HG03432 (cell line): ENCODE data around the gene FRMD3.
"Not testable (repeated sequence)": the region's sequence is repeated elsewhere in the genome, so short reads cannot be mapped to it uniquely, and the experiment has no call there.

ENCODE experiments used
- ATAC-seq: cut with Tn5 transposase; IDR thresholded peaks from one replicate; pipeline ENCODE4 v1.9.1; 2021; ENCODE audit warnings: mild to moderate bottlenecking, moderate library complexity; ENCODE audit not compliant: unreplicated experiment

The FRMD3 gene

GRCh38 chr9:83403527-83404238 is 134.5 kb downstream of the FRMD3 start:
- ATAC-seq: no peak

- no peak for ATAC-seq
Measured at GRCh38 chr9:83401328-83401900, 136.8 kb downstream of the FRMD3 start.

- no peak for ATAC-seq
Measured at GRCh38 chr9:83396813-83397212, 141.4 kb downstream of the FRMD3 start.

GRCh38 chr9:83396342-83396741 is 141.9 kb downstream of the FRMD3 start:
- no peak for ATAC-seq

- no peak for ATAC-seq
Measured at GRCh38 chr9:83392228-83392627, 146.0 kb downstream of the FRMD3 start.

GRCh38 chr9:83388346-83388745 is 149.9 kb downstream of the FRMD3 start:
- ATAC-seq: no peak

- ATAC-seq: no peak
Measured at GRCh38 chr9:83387401-83388185, 150.6 kb downstream of the FRMD3 start.

- ATAC-seq: no peak
Measured at GRCh38 chr9:83385317-83385716, 152.9 kb downstream of the FRMD3 start.

- no peak for ATAC-seq
Measured at GRCh38 chr9:83384214-83384613, 154.0 kb downstream of the FRMD3 start.

- ATAC-seq: no peak
Measured at GRCh38 chr9:83383034-83383433, 155.2 kb downstream of the FRMD3 start.

- no peak for ATAC-seq
Measured at GRCh38 chr9:83382421-83382820, 155.8 kb downstream of the FRMD3 start.

- ATAC-seq: no peak
Measured at GRCh38 chr9:83379045-83379444, 159.2 kb downstream of the FRMD3 start.

GRCh38 chr9:83372957-83373356 is 165.2 kb downstream of the FRMD3 start:
- ATAC-seq: no peak

GRCh38 chr9:83367326-83367725 is 170.9 kb downstream of the FRMD3 start:
- no peak for ATAC-seq

GRCh38 chr9:83362341-83362995 is 175.7 kb downstream of the FRMD3 start:
- no peak for ATAC-seq

- no peak for ATAC-seq
Measured at GRCh38 chr9:83359039-83359438, 179.2 kb downstream of the FRMD3 start.

- ATAC-seq: not testable (repeated sequence)
Measured at GRCh38 chr9:83358493-83358892, 179.7 kb downstream of the FRMD3 start.

GRCh38 chr9:83355729-83356151 is 182.5 kb downstream of the FRMD3 start:
- ATAC-seq: no peak

- no peak for ATAC-seq
Measured at GRCh38 chr9:83355024-83355444, 183.2 kb downstream of the FRMD3 start.

- ATAC-seq: no peak
Measured at GRCh38 chr9:83349031-83349430, 189.2 kb downstream of the FRMD3 start.

- no peak for ATAC-seq
Measured at GRCh38 chr9:83346655-83347420, 191.4 kb downstream of the FRMD3 start.
